GM19467 (cell line): ENCODE results near the gene GALNT10.

Experiments used
- ATAC-seq: cut with Tn5 transposase; IDR thresholded peaks from one replicate; pipeline ENCODE4 v1.9.1; 2021; ENCODE audit warnings: mild to moderate bottlenecking, moderate library complexity; ENCODE audit not compliant: unreplicated experiment

GALNT10 gene

DNA sequence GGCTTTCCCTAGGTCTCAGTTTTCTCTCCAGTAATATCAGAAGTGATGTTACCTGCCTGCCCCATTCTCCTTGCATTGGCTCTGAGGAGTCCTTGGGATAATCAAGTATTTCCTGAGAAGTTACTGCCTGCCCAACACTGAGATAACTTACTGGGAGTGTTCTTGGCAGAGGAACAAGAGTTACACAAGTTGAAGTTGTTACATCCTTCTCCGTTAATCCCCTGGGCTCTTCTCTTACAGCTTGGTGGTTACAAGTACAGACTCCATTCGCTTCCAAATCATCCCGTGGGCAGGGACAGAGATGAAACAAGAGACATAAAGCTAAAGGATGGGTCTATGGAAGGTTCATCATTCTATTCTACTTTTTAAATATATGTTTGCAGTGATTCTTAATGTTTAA is 181.2 kb downstream of the GALNT10 start:
- no peak for ATAC-seq

GRCh38 chr5:154372661-154373060 is 182.1 kb downstream of the GALNT10 start:
- no peak for ATAC-seq

GRCh38 chr5:154373326-154373725 is 182.8 kb downstream of the GALNT10 start:
- no peak for ATAC-seq

GRCh38 chr5:154373729-154374179 is 183.2 kb downstream of the GALNT10 start:
- ATAC-seq, result no peak

- ATAC-seq, result no peak
Measured at GRCh38 chr5:154374264-154374663, 183.7 kb downstream of the GALNT10 start.

- ATAC-seq, result no peak
Measured at GRCh38 chr5:154375329-154376008, 184.9 kb downstream of the GALNT10 start.

- ATAC-seq, result no peak
Measured at GRCh38 chr5:154376481-154376880, 185.9 kb downstream of the GALNT10 start.

DNA sequence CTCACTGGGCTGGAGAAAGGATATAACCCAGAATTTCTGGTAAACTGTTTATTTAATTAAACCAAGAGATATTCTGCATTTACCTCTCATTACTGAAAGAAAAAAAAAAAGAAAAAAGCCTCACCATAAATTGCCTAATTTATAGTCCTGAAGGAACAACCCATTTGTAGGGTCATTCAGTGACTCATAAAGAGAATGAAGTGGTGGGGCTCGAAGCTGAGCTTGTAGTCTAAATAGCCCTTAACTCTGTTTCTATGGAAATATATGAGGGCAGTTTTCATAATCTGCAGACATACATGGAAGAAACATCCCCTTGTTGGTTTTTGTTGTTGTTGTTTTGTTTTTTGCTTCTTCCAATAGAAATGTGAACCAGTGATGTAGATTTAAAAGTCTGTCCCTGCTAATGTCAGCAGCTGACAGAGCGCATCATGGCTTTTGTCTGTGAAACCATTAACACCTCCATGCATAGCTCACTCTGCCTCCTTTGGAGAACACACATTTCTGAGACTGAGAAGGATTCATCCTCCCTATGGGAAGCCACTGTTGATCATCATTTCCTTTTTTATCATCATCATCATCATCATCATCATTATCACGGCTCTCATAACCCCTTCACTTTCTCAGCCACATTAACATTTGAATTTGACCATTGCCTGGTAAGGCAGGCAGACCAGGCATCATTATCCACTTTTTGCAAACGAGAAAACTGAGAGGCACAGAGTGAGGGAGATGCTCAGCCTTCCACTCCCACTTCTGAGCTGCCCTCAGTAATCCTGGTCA is 187.4 kb downstream of the GALNT10 start:
- no peak for ATAC-seq

DNA sequence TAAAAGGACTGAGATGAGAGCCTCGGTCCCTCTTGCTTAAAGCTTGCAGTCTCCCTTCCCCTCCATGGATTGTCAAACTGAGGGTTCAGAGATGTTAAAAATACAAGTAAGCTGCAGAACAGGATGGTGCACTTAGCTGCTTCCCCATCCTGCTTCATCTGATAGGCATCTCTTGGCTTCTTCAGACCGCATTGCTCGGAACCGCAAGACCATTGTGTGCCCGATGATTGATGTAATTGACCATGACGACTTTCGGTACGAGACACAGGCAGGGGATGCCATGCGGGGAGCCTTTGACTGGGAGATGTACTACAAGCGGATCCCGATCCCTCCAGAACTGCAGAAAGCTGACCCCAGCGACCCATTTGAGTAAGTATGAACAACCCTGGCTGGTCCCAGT is 189.7 kb downstream of the GALNT10 start:
- ATAC-seq, result no peak

DNA sequence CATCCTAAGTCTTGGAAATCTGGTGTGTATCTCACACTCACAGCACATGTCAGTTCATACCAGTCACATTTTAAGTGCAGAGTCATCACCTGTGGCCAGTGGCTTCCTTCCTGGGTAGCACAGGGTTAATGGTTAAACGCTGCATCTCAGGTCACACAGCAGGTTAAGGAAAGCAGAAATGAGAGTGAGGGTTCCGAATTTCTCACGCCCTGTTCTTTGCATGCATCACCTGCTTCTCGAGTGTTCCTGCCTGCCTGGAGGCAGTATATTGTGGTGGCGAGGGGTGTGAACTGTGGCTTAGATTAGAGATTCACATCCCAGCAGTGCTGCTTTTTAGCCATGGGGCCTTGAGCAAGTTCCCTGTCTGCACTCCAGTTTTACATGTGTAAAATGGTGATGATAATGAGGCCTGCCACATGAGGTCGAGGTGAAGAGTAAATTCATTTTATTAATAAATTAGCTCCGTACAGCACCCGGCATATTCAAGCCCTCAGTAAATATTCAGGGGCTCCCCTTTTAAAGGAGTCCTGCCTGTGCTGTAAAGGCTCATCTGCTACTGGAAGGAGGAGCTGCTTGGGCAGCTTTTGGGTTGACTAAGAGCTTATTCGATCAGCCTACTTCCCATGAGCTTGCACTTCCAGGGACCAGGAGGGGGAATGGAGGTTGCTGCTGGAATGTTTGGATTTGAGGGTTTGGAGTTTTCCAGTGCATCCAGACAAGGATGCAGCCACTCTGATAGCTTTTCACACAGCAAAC is 194.1 kb downstream of the GALNT10 start:
- ATAC-seq, result peak; percentile 97

- no peak for ATAC-seq
Measured at GRCh38 chr5:154385236-154385512, 194.6 kb downstream of the GALNT10 start.

- ATAC-seq, result no peak
Measured at GRCh38 chr5:154386952-154387629, 196.6 kb downstream of the GALNT10 start.

- no peak for ATAC-seq
Measured at GRCh38 chr5:154388842-154389241, 198.3 kb downstream of the GALNT10 start.

DNA sequence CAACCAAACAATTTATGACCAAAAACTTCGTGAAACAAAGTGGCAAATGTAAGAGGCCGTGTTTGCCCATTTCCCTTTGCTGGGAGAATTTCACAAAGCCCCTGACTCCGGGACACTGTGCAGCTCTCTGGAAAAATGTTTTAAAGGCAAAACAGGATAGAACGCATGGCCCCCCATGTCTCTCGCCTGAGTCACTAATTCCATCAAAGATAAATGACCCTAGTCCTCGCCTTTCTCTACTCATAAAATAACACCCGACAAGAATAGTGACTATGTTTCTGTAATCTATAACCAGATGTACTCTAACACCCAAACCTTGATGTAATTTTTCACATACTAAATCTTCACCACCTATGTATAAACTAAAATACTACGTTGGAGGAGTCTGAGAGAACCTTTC is 199.6 kb downstream of the GALNT10 start:
- ATAC-seq, result no peak

GRCh38 chr5:154390746-154391359 is 200.3 kb downstream of the GALNT10 start:
- ATAC-seq, result no peak

- ATAC-seq, result no peak
Measured at GRCh38 chr5:154391788-154392187, 201.3 kb downstream of the GALNT10 start.

- no peak for ATAC-seq
Measured at GRCh38 chr5:154393850-154394249, 203.3 kb downstream of the GALNT10 start.

DNA sequence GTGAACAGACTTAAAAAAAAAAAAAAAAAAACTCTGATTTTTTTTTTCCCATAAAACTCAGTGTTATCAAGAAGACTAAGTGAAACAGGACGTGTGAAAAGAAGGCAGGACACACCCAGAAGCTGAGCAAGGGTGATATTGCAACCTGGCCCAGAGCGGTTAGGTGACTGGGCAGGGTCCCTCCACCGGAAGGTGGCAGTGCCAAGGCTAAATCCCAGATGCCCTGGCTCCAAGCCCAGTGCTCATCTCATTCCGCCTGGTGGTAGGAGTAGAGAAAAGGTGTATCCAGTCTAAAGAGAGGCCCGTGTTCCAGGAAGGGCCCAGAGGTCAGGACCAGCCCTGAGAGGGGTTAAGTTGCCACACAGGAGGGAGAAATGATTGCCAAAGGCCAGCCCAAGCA is 203.8 kb downstream of the GALNT10 start:
- no peak for ATAC-seq

DNA sequence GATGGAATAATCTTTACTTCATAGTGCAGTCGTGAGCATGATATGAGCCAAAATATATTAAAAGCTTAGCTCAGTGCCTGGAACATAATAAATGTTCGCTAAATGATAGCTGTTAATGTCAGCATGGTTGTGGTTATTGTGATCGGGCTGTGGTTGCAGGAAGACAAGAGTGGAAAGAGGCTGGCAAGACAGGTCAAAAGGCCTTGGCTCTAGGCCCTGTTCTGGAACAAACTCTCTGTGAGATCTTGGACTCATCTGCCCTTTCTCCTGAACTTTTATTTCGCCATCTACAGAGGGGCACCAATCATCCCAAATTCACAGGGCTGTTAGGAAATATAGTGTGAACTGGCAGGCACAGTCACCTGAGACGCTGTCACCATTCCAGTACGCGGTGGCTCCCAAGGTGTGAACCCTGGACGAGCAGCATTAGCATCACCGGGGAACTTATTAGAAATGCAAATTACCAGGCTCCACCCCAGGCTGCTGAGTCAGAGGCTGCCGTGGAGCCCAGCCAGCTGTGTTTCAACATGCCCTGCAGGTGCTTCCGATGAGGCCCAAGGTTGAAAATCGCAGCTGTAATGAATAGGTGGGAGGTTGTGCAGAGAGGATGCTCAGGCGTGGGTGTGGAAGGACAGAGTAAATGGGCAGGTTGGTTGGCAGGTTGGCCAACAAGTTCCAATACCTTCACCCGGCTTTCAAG is 205.0 kb downstream of the GALNT10 start:
- ATAC-seq, result peak; percentile 88

DNA sequence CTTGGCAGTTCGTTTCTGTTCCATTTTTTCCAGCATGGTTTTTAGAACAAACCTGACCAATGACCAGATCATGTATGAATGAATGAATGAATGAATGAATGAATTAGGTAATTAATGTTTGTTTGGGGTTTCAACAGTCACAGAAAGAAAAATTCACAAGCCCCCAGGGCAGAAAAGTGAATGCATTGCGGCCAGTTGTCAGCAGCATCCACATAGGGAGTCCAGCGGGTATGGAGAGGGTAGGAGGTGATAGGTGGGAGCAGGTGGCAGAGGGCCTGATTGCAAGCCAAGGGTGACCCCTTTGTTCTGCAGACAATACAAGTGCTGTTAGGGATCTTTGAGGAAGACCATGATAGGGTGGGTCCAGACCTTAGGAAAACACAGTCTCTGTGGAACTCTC is 205.6 kb downstream of the GALNT10 start:
- ATAC-seq, result no peak
